ENCODE measurements around the gene SAYSD1.

GRCh38 chr6:39143238-39143930 is 28.4 kb upstream of the SAYSD1 start:
- TF ChIP-seq CTCF (IDR thresholded peaks at IDR 0.05; ENCODE audit: low read depth, low read length, poor library complexity, severe bottlenecking) (no peak), EZH2phosphoT487 (IDR thresholded peaks at IDR 0.05; ENCODE audit: borderline replicate concordance, low read length) (no peak)
